ENCODE results near the gene TCF12.

TCF12 gene

DNA sequence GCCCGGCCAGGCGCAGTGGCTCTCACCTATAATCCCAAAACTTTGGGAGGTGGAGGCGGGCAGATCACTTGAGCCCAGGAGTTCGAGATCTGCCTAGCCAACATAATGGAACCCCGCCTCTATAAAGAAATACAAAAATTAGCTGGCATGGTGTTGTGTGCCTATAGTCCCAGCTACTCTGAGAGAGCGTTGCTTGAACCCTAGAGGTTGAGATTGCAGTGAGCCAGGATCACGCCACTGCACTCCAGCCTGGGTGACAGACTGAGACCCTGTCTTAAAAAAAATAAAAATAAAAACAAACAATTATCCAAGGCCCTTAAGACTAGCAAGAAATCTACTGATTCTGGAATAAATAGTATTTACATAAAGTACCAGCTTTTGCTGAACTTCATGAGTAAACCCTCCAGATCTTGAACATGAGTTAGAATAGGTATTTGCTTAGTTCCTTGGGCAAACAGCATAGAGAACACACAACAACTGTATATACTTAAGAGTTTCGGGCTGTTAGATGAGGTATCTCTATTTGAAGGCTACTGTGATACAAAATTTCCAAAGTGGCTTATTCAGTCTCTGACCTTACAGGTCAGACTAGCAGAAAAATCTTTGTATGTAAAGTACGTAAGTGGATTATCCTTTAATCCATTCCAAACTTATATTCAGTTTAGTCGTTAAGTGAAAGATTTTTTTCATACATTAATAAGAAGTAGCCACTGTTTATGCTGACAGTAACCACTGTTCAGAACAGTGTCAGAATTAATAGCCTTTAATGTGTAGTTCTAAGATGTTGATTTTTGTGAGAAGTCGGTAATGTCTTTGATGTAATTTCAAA lies 286.8 kb downstream of the TCF12 start:
- Histone ChIP-seq H4K20me1 (ENCODE audit: insufficient read depth, low read length, poor library complexity, severe bottlenecking) (peaks cover 3% of the 10 kb centered on the region), H3K79me2 (ENCODE audit: insufficient read depth, low read length) (no peaks in the 10 kb centered on the region)

DNA sequence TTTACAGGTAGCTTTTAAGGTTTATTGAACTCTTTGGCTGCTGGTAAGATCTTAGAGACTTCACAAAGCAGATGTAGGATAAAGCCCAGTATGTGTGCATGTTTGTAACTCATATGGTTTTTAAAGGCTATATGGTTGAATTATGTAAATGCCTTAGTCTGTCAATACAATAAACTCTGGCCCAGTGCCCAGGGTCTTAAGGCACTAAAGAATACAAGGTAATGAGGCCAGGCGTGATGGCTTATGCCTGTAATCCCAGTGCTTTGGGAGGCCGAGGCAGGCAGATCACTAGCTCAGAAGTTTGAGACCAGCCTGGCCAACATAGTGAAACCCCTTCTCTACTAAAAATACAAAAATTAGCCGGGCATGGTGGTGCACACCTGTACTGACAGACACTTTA lies 287.6 kb downstream of the TCF12 start:
- H2AFZ ChIP-seq (ENCODE audit: low read length), result no peak overlapping the region
- H3K9me3 ChIP-seq (ENCODE audit: insufficient read depth, low read depth, low read length), result no peaks in the 10 kb centered on the region
- H3K4me1 ChIP-seq (ENCODE audit: insufficient read depth, low read length, poor library complexity, severe bottlenecking), result peaks cover 9% of the 10 kb centered on the region
- peaks cover 3% of the 10 kb centered on the region for H4K20me1 ChIP-seq (ENCODE audit: insufficient read depth, low read length, poor library complexity, severe bottlenecking)
- no peaks in the 10 kb centered on the region for H3F3A ChIP-seq (ENCODE audit: low read depth)
- H3K9ac ChIP-seq (ENCODE audit: low read depth, low read length, poor library complexity, severe bottlenecking), result no peak overlapping the region
- no peak overlapping the region for H3K4me2 ChIP-seq (ENCODE audit: low read depth, low read length, poor library complexity, severe bottlenecking)
- no peak overlapping the region for H3K4me3 ChIP-seq (ENCODE audit: low read length, poor library complexity, severe bottlenecking)
- H3K27me3 ChIP-seq (ENCODE audit: insufficient read depth, low read length, poor library complexity, severe bottlenecking), result no peaks in the 10 kb centered on the region
- TF ChIP-seq, protein P1, sequence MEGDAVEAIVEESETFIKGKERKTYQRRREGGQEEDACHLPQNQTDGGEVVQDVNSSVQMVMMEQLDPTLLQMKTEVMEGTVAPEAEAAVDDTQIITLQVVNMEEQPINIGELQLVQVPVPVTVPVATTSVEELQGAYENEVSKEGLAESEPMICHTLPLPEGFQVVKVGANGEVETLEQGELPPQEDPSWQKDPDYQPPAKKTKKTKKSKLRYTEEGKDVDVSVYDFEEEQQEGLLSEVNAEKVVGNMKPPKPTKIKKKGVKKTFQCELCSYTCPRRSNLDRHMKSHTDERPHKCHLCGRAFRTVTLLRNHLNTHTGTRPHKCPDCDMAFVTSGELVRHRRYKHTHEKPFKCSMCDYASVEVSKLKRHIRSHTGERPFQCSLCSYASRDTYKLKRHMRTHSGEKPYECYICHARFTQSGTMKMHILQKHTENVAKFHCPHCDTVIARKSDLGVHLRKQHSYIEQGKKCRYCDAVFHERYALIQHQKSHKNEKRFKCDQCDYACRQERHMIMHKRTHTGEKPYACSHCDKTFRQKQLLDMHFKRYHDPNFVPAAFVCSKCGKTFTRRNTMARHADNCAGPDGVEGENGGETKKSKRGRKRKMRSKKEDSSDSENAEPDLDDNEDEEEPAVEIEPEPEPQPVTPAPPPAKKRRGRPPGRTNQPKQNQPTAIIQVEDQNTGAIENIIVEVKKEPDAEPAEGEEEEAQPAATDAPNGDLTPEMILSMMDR (conservative IDR thresholded peaks at IDR 0.05; ENCODE audit: low read length), result no peak
- no peak for TF ChIP-seq EZH2phosphoT487 (IDR thresholded peaks at IDR 0.05; ENCODE audit: borderline replicate concordance)
- no peaks in the 10 kb centered on the region; the same call in 1 of the 2 replicates for H3K36me3 ChIP-seq (ENCODE audit: insufficient read depth, low read length)
- H3K79me2 ChIP-seq (ENCODE audit: insufficient read depth, low read length), result no peaks in the 10 kb centered on the region
- H3K9me2 ChIP-seq (replicated peaks; ENCODE audit: low read depth, low read length), result no peaks in the 10 kb centered on the region

More for the DNA sequence above, 286.8 kb downstream of the TCF12 start:
- Histone ChIP-seq H3K9me3 (ENCODE audit: insufficient read depth, low read depth, low read length) (no peaks in the 10 kb centered on the region), H3K9ac (ENCODE audit: low read depth, low read length, poor library complexity, severe bottlenecking) (no peak overlapping the region), H3K4me3 (ENCODE audit: low read length, poor library complexity, severe bottlenecking) (no peak overlapping the region), H2AFZ (ENCODE audit: low read length) (no peak overlapping the region), H3K4me2 (ENCODE audit: low read depth, low read length, poor library complexity, severe bottlenecking) (no peak overlapping the region), H3K27me3 (ENCODE audit: insufficient read depth, low read length, poor library complexity, severe bottlenecking) (no peaks in the 10 kb centered on the region), H3K9me2 (replicated peaks; ENCODE audit: low read depth, low read length) (no peaks in the 10 kb centered on the region), H3K36me3 (ENCODE audit: insufficient read depth, low read length) (no peaks in the 10 kb centered on the region; the same call in 1 of the 2 replicates), H3K4me1 (ENCODE audit: insufficient read depth, low read length, poor library complexity, severe bottlenecking) (peaks cover 9% of the 10 kb centered on the region), H3F3A (ENCODE audit: low read depth) (no peaks in the 10 kb centered on the region)
- TF ChIP-seq EZH2phosphoT487 (IDR thresholded peaks at IDR 0.05; ENCODE audit: borderline replicate concordance), result no peak
- TF ChIP-seq, protein P1 (conservative IDR thresholded peaks at IDR 0.05; ENCODE audit: low read length), result no peak

DNA sequence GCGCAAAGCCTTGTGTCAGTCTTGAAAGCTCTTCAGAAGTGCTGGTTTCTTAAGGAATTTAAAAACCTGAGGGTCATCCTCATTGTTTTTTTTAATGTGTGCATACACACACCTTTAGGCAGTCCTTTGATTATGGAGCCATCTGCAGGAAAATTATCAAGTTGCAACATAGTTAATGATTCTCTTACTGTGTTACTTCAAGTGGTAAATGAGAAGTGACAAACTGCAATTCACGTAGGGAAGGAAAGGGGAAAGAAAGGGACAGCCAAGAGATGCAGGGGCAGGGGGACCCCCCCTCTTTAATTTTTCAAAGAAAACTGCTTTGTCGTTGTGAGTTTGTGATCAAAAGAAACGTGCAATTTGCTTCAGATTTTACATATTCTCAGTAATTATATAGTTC lies 295.4 kb downstream of the TCF12 start:
- Histone ChIP-seq H3K4me1 (ENCODE audit: insufficient read depth, low read length, poor library complexity, severe bottlenecking) (peaks cover 17% of the 10 kb centered on the region), H3K4me2 (ENCODE audit: low read depth, low read length, poor library complexity, severe bottlenecking) (no peak overlapping the region), H3K4me3 (ENCODE audit: low read length, poor library complexity, severe bottlenecking) (no peak overlapping the region), H3K9ac (ENCODE audit: low read depth, low read length, poor library complexity, severe bottlenecking) (no peak overlapping the region), H3K36me3 (ENCODE audit: insufficient read depth, low read length) (no peaks in the 10 kb centered on the region; the same call in 1 of the 2 replicates), H3K79me2 (ENCODE audit: insufficient read depth, low read length) (no peaks in the 10 kb centered on the region), H3K9me3 (ENCODE audit: insufficient read depth, low read depth, low read length) (no peaks in the 10 kb centered on the region), H3K27me3 (ENCODE audit: insufficient read depth, low read length, poor library complexity, severe bottlenecking) (no peaks in the 10 kb centered on the region), H2AFZ (ENCODE audit: low read length) (no peak overlapping the region), H3F3A (ENCODE audit: low read depth) (no peaks in the 10 kb centered on the region), H3K9me2 (replicated peaks; ENCODE audit: low read depth, low read length) (no peaks in the 10 kb centered on the region), H4K20me1 (ENCODE audit: insufficient read depth, low read length, poor library complexity, severe bottlenecking) (peaks cover 45% of the 10 kb centered on the region)
- no peak for TF ChIP-seq EZH2phosphoT487 (IDR thresholded peaks at IDR 0.05; ENCODE audit: borderline replicate concordance)
- TF ChIP-seq, protein P1 (conservative IDR thresholded peaks at IDR 0.05; ENCODE audit: low read length), result peak; percentile 72
